Measurements from ENCODE around the gene SMURF1.
A peak's percentile ranks its signal among the peaks of the same experiment; 100 is the strongest.
"Not testable (repeated sequence)": the region's sequence is repeated elsewhere in the genome, so short reads cannot be mapped to it uniquely, and the experiment has no call there.

SMURF1 gene

DNA sequence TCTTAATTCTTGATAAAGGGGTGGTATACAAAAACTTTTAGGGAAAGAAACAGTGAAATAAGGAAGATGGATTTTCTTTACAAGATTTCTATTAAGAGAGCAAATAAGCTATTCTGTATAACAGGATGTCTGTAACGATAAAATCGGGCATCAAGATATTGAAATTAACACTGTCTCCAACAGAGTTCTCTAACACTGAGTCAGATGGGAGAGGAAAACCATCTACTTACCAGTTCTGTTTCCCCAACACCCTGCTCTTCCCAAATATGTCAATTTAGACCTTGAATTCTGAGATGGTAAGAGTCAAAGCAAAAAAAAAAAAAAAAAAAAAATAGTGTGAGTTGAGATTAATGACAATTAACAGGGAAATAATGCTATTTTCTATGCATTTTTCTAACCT is 23.0 kb downstream of the SMURF1 start:
- no peak for DNase-seq

DNA sequence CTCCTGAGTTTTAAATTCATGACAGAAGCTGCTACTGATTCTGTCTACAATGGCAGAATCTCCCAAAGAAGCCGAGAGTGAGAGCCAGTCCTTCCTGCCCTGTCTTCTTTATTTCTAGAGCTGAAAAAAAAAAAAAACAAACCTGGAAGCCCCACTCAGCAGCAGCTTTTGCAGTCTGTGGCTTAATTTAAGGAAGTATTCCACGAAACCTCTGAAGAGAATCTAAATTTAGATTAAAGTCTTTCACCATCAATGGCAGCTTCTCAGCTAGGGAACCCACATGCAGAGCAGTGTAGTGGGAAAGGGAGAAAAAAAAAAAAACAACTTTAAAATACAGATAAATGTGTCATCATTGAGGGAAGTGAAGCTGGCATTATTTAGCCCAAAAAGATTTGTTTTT is 23.4 kb downstream of the SMURF1 start:
- DNase-seq, result no peak

DNA sequence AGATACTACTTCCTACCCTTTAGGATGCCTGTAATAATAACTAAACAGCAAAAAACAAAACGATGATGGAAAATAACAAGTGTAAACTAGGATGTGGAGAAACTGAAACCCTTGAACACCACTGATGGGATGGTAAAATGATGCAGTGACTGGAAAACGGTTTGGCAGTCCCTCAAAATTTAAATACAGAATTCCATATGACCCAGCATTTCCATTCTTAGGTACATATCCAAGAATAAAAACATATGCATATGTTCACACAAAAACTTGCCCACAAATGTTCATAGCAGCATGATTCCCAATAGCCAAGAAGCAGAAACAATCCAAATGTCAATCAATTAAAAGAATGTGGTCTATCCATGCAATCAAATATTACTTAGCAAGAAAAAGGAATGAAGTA is 25.8 kb downstream of the SMURF1 start:
- no peak for DNase-seq

DNA sequence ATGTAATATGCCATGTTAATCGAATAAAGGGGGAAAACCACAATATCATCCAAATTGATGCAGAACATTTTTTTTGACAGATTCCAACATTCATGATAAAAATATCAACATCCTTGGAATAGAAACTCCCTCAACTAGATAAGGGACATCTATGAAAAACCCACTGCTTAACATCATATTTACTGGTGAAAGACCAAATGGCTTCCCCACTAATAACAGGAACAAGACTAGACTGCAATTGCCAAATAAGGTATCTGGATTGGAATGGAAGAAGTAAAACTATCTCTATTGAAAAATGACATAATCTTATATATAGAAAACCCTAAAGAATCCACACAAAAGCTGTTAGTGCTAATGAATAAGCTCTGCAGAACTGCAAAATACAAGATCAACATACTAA is 27.8 kb downstream of the SMURF1 start:
- DNase-seq, result no peak

DNA sequence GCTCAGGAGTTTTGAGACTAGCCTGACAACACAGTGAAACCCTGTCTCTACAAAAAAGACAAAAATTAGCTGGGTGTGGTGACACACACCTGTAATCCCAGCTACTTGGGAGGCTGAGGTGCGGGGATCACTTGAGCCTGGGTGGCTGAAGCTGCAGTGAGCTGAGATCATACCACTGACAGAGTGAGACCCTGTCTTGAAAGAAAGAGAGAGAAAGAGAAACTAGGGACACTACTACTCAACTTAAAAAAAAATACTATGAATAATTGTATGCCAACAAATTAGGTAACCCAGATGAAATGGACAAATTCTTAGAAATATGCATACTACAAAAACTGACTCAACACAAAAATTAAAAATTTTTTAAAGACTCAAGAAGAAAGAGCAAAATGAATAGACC is 28.5 kb downstream of the SMURF1 start:
- DNase-seq, result no peak

DNA sequence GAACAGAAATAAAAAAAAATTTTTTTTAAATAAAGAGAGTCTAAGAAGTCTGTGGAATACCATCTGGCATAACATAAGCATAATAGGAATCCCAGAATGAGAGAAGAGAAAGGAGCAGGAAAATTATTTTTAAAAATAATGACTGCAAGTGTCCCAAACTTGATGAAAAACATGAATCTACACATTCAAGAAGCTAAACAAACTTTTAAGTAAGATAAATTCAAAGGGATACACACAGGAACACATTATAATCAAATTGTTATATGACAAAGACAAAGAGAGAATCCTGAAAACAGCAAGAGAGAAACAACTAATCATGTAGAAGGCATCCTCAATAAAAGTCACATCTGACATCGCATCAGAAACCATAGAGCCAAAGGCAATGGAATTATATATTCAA is 30.9 kb downstream of the SMURF1 start:
- no peak for DNase-seq

DNA sequence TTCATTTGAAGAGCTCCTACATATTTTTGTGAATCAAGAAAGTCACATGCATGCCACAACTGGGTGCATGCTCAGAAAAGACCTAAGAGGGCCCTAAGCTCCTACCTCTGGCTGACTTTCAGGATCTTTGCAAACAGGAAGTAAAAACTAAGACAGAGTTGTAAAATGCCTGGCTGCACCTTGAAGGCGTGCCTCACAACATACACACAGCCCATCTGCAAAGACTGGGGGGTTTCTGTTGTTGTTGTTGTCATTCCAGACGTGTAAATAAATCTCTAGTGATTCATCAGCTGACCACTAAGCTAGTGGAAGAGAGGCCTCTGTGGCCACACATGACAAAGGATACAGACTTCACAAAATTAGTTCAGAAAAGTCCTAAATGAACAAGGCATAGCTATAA is 31.8 kb downstream of the SMURF1 start:
- no peak for DNase-seq

DNA sequence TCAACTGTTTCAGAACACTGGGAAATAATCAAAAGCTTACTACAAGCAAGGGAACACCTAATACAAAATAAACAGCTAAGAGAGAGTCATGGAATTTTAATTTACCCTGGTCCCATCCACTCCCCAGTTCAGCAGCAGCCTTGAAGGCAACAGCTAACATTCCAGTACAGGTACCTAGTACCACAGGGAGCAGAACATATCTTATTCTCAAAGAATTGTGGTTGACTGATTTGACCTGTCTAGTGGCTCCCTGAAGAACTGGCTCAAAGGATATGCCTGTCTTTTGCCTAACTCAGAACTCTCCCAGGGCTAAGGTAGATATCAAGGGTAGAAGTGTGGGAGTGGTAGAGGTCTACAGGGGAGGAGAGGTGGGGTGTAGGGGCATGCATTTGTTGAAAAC is 32.3 kb downstream of the SMURF1 start:
- no peak for DNase-seq

DNA sequence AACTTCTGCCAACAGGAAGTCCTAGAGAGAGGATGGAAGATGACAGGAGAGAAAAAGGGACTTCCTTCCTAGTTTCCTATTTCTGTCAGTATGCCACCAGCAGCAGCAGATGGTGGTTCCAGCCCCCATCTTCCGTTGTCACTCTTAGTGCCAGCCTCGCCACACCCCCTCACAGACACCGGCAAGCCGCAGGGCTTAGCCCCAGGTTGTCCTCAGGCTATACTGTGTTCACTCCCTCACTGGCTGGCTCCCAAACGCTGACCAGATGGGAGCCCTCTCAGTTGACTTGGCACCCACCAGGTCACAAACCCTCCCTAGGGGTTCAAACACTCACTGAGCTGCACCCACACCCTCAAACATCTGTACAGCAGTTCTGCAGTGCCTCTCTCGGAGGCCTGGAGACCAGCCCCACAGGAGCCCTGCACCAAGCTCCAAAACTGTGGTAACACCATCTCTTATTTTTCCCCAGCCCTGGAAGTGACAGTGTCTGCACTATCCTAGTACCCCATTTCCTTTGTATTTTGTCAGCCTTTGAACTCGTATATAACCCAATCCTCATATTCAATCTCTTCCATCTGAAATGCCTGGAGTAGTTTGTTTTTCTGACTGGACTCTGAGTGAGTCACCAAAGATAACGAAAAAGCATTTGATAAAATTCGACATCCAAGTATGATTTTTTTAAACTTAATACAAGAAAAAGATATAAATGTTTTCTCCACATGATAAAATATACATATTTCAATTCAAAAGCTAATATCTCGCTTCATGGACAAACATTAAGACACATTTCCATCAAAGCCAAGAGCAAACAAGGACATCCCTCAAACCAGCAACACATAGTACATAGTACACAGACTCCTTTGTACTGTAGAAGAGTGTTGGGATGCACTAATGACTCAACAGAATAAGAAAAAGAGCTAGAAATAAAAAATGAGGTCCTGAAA is 34.5 kb downstream of the SMURF1 start:
- DNase-seq, result peak; percentile 40

DNA sequence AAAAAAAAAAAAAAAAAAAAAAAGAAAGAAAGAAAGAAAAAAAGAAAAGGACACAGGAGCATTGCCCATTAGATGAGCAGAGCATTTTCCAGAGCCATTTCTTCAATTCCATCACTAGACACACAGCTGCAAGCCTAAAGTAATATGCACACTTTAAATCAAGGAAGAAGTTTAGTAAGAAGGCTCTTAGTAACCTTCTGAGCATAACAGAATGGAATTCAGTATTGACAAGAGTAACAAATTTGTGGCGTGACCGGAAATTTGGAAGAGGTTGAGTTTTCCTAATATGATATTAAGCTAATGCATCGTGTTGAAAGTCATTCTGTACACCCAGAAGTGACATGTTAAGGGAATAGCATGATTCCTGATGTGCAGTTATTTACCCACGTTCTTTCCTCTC is 35.3 kb downstream of the SMURF1 start:
- no peak for DNase-seq

DNA sequence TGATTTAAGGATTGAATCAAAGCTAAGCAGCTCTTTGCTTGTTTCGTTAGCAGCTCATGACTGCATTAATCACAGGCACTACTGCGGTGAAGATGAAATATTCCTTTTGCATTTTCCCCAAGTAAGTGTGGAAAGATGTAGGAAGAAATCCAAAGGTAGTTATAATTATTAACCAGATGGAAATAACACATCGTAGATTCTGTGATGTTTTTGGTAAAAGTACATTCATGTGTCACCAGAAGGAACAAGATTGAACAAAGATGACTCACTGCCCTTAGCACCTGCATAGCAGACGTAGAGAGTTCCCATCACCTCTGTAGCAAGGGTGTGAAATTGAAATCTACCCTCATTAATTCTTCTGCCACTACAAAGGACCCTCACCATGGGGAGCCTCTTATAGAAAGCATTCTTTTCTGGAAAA is 37.1 kb downstream of the SMURF1 start:
- no peak for DNase-seq

DNA sequence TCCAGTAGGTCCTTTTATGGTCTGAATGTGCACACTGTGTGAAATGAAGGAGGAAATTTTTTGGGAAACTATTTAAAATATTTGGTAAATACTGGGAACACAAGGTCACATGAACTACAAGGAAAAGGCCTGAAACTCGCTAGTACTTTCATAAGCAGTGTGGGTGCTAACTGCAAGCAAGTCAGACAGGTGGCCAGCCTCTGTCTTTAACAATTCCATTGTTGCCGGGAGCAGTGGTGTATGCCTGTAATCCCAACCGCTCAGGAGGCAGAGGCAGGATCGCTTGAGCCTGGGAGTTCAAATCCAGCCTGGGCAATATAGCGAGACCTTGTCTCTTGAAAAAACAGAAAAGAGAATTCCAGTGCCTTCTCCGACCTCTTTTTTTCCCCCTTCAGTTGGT is 37.5 kb downstream of the SMURF1 start:
- no peak for DNase-seq

DNA sequence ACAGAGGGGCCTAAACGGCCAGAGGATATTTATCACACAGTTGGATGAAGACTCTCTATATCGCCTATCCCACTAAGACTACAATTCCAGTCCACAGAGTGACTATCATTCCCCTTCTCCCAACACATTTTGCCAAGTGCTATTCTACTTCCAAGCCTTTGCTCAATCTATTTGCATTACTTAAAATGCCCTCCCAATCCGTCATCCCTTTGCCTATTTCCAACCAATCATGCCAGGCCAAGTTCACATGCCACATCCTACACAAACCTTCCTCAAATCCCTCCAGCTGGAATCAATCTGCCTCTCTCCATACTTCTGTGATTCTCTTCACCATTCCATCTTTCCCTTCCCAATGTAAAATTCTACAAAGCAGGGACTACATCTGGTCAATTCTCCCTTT is 38.2 kb downstream of the SMURF1 start:
- DNase-seq, result no peak

DNA sequence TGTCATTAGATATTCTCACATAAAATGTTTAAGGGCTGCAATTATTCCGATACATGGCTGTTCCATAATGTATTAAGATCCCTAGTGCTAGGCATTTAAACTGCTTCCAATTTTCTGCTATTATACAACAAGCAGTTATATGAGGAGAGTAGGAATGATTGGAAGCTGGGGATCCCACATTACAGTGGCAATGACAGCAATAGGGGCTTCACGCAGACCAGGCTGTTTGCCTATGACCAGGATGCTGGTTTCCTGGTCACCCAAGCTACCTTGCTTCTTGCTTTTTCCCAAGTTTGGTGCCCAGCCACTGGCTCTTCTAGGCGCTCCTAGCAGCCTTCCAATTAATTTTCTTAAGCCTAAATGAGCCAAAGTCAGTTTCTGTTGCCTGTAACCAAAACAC is 39.3 kb downstream of the SMURF1 start:
- no peak for DNase-seq

DNA sequence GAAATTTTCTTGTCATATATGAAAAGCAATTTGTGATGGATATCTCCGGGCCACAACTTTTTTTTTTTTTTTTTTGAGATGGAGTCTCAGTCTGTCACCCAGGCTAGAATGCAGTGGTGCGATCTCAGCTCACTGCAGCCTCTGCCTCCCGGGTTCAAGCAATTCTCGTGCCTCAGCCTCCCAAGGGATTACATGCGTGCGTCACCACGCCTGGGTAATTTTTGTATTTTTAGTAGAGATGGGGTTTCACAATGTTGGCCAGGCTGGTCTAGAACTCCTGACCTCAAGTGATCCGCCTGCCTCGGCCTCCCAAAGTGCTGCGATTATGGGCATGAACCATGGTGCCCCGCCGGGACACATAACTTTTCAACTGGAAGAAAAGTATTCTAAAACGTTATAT is 40.1 kb downstream of the SMURF1 start:
- not testable (repeated sequence) for DNase-seq

DNA sequence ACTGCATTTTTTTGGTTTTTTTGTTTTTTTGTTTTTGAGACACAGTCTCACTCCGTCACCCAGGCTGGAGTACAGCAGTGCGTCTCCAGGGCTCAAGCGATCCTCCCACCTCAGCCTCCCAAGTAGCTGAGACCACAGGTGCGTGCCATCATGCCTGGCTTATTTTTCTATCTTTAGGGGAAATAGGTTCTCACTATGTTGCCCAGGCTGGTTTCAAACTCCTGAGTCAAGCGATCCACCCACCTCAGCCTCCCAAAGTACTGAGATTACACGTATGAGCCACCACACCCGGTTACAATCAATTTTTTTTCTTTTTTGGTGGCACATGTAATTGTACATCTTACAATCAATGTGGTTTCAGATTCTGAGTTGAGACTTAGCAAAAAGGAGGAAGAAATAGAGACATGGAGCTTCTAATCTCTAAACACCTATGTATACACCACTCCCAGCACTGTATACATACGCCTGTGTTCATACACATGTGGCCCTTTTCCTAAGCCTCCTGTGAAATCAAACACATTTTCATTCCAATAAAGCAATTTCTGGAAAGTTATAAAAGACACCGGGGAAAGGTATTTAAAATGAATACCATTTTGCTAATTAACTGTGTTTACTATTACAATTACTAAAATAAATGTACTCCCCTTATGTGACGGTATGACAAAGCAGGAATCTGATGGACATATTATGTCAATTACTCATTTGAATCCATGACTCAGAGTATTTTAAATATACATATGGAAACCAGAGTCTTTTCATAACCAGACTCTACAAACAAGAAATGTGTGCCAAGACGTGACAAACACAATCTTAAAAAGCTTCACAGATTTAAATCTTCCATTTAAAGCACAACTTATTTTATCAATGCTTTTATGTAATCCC is 40.9 kb downstream of the SMURF1 start:
- no peak for DNase-seq

DNA sequence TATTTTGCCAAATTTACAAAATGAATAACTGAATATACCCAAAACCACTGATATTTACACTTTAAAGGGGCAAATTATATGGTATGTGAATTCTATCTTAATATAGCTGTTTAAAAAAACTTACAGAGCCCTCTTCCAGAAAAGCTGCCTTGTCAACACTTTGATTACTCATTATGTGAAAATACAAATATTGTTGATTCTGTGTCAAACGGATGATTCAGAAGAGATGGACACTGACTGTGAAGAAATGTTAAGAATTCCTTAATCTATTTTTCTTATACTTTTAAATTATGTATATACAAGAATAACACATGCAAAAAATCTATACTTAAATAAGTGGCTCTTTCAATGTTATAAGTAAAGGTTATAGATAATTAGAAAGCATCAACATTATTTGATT is 41.5 kb downstream of the SMURF1 start:
- no peak for DNase-seq

DNA sequence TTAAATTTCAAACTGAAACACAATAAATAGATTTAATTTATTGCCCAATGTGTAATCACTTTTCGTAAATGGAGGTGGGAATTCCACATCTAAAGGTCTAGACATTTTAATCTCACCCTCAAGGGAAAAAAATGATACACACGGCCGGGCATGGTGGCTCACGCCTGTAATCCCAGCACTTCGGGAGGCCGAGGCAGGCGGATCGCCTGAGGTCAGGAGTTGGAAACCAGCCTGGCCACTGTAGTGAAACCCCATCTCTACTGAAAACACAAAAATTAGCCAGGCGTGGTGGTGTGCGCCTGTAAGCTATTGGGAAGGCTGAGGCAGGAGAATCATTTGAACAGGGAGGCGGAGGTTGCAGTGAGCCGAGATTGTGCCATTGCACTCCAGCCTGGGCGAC is 42.4 kb downstream of the SMURF1 start:
- DNase-seq, result not testable (repeated sequence)

DNA sequence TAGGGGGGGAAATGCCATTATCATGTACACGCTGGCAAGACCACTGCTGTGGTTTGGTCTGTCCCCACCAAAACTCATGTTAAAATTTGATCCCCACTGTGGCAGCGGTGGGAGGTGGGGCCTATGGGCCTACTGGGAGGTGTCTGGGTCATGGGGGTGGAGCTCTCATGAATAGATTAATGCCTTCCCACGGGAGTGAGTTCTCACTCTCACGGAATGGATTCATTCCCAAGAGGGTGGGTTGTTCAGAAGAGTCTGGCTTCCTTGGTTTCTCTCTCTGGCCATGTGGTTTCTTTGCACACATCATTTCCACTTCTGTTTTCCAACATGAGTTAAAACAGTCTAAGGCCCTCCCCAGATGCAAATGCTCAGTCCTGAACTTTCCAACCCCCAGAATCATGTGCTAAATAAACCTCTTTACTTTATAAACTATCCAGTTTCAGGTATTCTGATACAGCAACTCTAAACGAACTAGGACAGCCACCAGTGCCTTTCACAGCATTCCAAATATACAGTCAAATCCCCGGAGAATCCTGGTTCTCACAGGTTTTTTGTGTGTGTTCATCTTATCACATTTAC is 44.3 kb downstream of the SMURF1 start:
- no peak for DNase-seq

DNA sequence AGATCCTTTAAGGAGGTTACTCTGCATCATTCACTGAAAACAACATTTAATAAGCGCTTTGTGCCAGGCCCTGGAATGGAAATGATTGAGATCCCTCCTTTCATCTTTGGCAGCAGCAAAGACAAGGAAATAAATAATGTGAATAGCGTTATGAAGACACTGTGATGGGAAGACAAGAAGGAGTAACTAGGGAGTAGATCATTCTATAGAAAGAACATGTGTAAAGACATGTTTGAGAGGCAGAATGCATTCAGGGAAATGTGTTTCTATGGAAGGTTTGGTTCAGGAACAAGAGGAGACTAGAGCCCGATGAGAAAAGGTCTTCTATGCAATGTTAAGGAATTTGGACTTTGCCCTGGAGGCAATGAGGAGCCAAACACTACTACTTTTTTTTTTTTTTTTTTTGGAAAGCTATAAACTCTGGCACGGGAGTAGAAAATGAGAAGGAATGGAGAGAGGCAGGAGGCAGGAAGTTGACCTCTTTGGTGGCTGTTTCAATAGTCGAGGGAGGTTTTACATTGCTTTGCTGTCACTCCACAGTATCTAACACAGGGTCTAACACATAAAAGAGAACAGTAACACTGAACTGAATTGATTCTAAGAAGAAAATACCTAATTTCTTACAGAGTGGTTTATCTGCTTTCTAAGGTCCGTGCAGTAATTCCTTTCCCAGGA is 44.9 kb downstream of the SMURF1 start:
- no peak for DNase-seq

DNA sequence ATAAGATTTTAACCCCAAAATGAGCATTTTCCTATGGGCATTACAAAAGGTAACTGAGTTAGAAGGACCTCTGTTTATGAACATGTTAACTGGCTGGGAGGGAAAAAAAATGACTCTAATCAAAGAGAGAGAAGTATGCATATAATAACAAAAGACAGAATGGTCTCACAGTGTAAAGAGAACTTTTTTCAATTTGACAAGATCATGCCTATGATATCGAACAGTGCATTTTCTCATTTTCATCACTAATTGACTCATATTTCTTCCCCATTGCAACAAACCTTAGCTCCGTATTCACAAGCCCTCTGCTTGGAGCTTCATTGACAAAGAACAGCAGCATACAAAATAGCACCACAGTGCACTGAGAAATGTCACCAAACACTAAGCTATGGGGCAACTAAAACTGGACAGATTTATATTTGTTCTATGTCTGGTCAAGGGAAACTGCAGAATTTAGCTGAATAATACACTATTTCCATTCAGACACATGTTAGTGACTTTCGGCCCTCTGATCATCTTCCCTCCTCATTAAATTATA is 45.6 kb downstream of the SMURF1 start:
- no peak for DNase-seq

DNA sequence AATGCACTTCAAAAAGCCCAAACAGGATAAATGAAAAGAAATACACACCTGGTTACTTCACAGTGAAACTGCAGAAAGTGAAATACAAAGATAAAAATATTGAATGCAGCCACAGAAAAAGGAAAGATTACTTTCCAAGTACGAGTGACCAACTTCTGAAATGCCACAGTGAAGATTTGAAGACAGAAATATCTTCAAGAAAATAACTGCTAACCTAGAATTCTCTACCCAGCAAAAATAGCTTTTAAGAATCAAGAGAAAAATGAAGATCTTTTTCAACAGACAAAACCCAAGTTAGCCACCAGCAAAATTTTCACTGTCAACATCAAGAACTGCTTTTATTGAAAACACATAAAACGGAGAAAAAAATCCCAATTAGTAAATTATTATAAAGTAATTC is 46.2 kb downstream of the SMURF1 start:
- DNase-seq, result no peak

Data from NCI-H524 treated with DMSO at 0.1 percent for 48 hours (cell line).